COLO668 (cell line): ENCODE results near the gene SP5.
A peak's percentile ranks its signal among the peaks of the same experiment; 100 is the strongest.
"Not testable (repeated sequence)": the region's sequence is repeated elsewhere in the genome, so short reads cannot be mapped to it uniquely, and the experiment has no call there.

Experiments used
- DNase-seq: peaks from one replicate; lab custom pipeline; 2025; ENCODE audit not compliant: unreplicated experiment; lab: John Stamatoyannopoulos, UW

SP5 gene

DNA sequence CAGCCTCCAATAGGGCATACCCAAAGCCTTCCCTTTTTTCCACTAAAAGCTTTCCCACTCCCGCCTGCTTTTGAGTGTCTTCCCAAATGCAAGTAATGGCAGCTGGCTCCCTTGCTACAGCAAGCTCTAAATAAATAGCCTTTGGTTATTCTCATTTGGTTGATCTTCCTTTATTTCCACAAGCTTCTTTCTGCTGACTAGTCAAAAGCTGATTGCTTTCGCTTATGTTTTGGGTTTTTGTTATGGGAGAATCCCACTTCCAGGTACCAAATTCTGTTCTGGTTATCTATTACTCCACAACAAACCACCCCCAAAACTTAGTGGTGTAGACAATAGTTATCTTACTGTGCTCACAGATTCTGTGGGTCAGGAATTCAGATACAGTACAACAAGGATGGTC, 22.3 kb downstream of the SP5 start:
- no peak for DNase-seq

DNA sequence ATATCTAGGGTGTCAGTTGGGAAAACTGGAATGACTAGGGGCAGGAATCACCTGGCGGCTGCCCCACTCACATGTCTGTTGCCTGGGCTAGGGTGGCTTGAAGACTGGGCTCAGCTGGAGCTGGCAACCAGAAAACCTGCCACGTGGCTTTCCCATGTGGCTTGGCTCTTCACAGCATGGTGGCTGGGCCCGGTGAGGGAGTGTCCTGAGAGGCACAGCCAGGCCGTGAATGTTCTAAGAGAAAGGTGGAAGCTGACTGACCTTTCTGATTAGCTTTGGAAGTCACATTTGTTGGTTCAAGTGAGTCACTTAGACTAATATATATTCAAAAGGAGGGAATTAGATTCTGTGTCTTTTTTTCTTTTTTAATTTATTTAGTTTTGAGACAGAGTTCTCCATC, 22.7 kb downstream of the SP5 start:
- DNase-seq, result no peak

DNA sequence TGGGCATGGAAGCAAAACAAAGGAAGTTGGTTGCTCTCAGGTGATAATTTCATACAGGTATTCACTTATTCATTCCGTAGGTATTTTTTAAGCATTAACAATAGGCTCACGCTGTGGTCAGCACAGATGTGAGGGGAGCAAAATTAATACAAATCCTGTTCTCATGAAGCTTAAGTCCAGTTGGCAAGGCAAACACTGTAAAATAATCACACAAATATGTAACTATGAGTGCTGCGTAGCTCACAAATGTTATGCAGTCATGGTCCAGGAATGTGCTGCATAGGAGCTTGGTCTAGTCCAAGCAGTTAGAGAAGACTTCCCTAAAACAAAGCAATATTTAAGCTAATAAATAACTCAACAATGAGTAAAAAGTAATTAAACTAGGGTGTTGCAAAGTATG, 23.9 kb downstream of the SP5 start:
- no peak for DNase-seq

DNA sequence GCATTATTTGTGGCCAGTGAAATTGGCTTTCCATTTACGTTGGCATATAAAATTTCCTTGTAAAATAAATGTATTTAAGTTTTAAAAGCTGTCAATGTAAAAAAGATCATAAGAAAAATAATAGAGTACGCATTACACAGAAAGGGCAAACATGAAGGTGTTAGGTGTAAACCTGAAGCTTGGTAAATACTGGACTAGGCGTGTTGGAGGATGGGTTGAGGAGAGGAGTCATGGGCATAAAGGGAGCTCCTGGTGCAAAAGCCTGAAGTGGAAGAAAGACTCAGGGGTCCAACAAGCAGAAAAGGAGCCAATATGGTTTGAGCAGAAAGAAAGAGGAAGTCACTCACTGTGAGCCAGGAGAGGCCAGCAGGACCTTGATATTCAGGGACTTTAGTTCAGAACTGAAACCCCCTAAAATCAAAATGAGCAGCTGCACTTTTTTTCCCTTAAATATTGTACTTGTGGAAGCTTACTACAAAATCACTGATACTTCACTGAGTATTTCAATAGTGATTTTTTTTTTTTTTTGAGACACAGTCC, 24.4 kb downstream of the SP5 start:
- DNase-seq, result no peak

DNA sequence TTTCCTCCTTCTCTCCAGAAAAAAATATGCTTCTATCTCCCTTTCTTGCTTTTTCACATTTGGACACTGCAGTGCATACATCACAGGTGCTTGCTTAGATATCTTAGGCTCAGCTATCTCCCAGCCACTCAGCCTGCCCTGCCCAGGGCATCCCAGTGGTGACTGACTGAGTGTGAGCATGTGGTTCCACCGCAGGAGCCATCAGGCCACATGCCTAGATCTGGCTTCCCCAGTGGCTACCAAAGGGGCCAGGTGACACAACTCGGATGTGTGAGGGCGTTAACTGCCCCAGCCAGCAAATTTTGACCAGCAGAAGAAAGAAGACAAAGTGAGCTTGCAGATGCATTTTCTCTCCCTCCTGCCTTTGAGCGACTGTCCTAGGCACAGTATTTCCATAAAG, 25.5 kb downstream of the SP5 start:
- DNase-seq, result no peak

DNA sequence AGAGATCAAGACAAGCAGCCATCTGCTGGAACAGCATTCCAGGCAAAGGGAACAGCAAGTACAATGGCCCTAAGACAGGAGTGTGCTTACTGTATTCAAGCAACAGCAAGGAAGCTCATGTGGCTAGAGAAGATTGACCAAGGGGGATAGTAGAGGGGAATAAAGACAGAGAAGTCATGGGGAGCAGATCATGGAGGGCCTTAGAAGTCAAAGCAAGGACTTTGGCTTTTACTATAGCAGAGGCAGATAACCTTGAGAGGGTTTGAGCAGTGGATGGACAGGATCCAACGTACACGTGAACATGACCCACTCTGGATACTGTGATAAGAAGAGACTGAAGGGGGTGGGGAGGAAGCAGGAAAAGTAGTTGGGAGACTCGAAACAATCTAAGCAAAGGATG, 26.9 kb downstream of the SP5 start:
- DNase-seq, result no peak

DNA sequence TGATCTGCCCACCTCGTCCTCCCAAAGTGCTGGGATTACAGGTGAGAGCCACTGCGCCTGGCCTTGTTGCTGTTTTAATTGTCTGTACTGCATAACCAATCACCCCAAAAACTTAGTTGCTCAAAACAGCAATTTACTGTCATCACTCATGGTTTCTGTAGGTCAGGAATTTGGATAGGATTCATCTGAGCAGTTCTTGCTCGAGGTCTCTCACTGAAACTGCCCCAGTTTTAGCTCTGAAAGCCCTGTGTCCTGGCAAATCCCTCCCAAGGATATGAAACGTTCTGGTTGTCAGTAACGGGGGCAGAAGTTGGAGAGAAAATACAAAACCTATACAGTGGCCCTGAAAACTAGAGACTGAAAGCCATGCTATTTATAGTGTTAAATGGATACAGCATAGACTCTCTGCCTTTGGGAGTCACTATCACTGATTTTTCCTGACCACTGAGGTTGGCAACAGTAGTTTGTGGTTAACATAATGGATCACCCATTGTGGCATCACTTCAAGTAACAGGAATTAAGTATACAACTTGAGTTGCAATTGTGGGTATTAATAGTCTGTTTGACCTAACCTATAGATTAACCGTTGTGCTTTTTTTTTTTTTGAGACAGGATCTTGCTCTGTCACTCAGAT, 27.9 kb downstream of the SP5 start:
- DNase-seq, result no peak

DNA sequence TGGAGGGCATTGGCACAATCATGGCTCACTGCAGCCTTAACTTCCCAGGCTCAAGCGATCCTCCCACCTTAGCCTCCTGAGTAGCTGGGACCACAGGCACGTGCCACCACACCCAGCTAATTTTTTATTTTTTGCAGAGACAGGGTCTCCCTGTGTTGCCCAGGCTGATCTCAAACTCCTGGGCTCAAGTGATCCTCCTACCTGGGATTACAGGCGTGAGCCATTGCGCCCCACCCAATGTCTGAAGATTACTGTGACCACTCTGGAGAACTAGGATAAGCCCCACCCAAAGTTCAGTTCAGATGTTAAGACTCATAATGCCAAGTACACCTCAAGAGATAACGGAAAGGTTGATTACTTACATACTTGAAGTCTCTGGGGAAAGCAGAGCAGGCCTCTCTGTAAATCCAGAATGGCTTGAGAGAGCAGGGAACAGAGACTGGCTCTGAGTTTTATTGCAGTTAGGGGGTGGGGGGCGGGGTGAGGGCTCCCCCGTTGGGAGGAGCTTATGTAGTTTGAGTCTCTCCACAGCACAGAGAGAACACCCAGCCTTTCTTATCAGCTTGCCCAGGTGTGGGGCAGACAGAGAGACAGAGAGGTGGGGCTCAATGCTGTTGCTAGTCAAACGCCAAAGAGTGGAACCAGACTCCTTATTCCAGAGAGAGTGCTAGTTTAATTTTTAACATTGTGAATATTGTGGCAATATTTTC, 28.5 kb downstream of the SP5 start:
- no peak for DNase-seq

DNA sequence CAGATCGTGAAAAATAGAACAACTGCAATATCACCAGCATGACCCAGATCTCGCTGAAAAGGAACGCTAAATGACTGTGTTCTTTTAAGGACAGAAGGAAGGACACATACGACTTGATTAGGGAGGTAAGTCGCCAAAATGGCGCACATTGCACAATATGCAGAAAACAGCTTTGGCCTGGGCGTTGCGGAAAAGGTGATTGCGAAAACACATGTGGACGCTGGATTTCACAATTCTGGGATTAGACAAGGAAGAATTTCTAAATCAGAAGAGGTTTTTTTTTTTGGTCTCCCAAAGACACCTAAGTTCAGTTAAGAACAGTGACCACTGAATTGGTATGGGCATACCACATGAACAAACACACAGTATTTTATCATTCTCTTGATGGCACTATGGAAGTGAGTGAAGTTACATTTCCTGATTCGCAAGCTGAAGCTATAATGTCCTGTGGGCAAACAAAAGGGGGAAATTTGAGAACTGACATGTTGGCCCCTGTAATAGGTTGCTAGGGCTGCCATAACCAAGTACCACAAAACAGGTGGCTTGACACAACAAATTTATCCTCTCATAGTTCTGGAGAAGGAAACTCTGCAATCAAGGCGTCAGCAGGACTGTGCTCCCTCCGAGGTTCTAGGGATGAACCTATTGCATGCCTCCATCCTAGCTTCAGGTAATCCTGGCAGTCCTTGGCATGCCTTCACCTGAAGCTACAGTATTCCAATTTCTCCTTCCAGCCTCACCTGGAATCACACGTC, 29.3 kb downstream of the SP5 start:
- DNase-seq, result peak; percentile 35

DNA sequence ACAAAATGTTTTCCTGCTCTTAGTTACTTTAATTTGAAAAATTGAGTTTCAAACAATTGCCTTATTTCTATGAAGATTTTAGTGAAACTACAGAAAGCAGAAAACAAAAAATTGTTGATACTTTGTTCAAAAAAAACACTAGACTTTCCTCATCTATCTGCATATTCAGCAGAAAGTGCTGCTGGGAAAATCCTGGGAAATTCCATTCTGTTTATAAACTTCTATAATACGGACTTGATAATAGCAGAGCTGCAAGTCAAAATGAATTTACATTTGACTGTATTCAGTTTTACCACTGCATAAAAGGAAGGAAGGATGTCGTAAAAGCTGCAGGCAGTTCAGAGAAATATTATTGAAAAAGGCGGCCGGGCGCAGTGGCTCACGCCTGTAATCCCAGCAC, 30.2 kb downstream of the SP5 start:
- DNase-seq, result no peak

DNA sequence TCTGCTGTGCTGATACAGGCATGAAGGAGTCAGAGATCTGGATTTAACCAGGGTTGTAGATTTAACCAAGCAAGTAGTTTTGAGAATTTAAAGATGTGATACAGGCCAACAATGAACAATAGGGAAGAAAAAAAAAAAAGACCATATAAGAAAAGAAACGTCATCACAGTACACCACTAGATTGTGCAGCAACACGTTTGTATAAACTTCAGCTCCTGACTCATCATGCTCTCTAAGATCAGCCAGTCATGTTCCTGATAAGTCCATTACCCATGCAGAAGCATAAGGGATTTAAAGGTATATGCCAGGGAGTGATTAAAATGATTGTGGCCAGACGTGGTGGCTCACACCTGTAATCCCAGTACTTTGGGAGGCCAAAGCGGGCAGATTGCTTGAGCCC, 32.8 kb downstream of the SP5 start:
- DNase-seq, result no peak

DNA sequence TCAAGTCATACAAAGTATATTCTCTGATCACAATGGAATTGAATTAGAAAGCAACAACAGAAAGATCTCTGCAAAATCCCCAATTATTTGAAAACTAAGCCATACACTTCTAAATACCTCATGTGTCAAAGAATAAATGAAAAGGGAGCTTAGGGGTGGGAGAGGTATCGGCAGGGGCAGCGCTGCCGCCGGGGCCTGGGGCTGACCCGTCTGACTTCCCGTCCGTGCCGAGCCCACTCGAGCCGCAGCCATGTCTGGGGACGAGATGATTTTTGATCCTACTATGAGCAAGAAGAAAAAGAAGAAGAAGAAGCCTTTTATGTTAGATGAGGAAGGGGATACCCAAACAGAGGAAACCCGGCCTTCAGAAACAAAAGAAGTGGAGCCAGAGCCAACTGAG, 36.4 kb downstream of the SP5 start:
- not testable (repeated sequence) for DNase-seq

DNA sequence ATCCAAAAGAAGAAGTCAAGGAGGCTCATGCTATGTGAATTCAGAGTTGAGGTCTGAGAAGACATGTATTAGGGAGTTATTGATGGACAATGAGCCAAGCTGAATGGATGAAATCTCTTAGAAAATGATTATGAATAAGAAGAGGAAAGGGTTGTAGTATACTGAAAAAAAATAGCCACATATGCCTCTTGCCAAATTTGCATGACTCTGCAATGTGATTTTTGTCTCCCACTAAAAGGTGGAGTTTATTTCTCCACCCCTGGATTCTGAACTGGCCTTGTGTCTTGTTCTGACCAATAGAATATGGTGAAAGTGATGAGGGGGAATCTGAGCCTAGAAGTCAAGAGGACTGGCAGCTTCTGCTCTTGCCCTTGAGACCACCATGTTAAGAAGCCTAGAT, 46.4 kb downstream of the SP5 start:
- DNase-seq, result no peak

DNA sequence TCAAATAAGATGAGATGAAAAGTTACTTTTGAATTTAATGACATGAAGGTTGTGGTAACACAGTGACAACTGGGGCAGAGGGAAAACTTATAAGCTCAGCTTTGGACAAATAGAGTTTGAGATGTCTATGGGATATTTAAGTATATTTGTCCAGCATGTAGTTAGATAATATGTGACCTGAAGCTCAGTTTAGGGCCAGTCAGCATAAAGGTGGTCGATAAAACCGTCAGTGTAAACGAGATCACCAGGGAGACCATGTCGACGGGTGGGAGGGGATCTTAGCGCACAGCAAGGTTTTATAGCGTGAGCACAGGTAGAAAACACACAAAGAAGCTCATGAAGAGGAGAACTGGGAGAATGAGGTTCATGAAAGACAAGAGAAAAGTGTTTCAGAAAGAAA, 47.6 kb downstream of the SP5 start:
- DNase-seq, result no peak

DNA sequence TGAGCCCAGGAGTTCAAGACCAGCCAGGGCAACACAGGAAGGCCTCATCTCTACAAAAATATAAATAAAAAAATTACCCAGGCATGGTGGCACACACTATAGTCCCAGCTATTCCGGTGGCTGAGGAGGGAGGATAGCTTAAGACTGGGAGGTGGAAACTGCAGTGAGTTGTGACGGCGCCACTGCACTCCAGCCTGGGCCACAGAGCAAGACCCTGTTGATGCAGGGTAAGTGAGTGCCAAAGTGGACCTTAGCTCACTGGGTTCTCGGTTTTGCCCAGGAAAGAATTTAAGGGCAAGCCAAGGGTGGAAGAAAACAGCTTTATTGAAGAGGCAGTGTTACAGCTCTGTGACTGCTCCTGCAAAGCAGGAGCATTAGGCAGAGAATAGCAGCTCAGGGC, 48.1 kb downstream of the SP5 start:
- DNase-seq, result no peak

DNA sequence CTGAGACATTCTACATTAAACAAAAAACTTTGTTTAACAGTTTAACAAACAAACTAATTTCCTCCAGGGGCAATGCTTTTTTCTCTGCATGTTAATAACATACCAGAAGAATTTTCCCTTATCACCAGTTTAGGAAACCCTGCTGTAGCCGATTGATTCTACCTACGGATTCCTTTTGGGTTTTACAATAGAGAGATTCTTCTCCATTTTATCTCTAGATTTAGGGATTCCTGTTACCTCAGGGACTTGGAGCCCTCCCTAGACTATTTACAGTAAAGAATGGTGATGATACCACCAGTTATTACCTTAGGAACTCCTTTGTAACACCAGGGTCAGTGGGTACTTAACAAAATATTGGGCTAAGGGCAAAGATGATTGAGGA, 49.7 kb downstream of the SP5 start:
- DNase-seq, result no peak

DNA sequence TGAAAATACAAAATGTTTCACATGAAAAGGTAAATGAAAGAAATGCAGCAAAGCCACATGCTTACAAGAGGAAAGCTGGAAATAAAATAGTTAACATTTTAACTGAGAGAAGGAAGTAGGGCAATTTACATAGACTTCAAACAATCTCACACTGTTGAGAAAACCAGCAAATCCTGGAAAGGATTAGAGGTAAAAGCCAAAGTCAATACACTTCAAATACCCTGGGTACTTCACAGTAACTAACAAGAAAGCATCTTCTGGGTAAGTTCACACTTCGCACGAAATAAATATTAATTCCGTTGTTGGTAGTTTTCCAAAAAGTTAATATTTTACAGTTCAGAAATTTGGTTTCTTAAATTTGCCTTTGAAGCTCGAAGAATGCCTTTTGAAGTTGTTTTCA, 51.6 kb downstream of the SP5 start:
- DNase-seq, result no peak
